ENCODE results near the gene SNAPC3.

The SNAPC3 gene

GRCh38 chr9:15492485-15493150 is 69.9 kb downstream of the SNAPC3 start:
- no peak for DNase-seq

GRCh38 chr9:15498246-15498995 is 75.7 kb downstream of the SNAPC3 start:
- DNase-seq, result no peak

- DNase-seq, result no peak
Measured at GRCh38 chr9:15499139-15499538, 76.5 kb downstream of the SNAPC3 start.

- DNase-seq, result no peak
Measured at GRCh38 chr9:15501179-15501578, 78.5 kb downstream of the SNAPC3 start.

GRCh38 chr9:15501803-15502202 is 79.1 kb downstream of the SNAPC3 start:
- no peak for DNase-seq

GRCh38 chr9:15505921-15506320 is 83.2 kb downstream of the SNAPC3 start:
- no peak for DNase-seq

GRCh38 chr9:15509931-15510788 is 87.5 kb downstream of the SNAPC3 start:
- DNase-seq, result peak; percentile 51

- peak; percentile 87 for DNase-seq
Measured at GRCh38 chr9:15510789-15511575, 88.3 kb downstream of the SNAPC3 start, which contains the start of gene PSIP1. TSS of gene PSIP1 (minus strand) at chr9:15510970. CDS start at chr9:15510188, 782 bp downstream.

All from NCI-H1092 (cell line).